ENCODE results near the gene CNTD1. TPM values are rescaled to one million over a fixed set of nuclear protein-coding genes. Genes with fewer than 3 reads are reported as not detected.

CNTD1 gene
- total RNA-seq, 1 donor = not detected

GRCh38 chr17:42817866-42818265 is 19.2 kb downstream of the CNTD1 start:
- no peaks in the 10 kb centered on the region for H3K9me3 ChIP-seq (ENCODE audit: low read depth, low read length)
- H3K4me1 ChIP-seq (ENCODE audit: insufficient read depth, low read length) = peaks cover 4% of the 10 kb centered on the region
- no peak overlapping the region for H3K4me3 ChIP-seq (ENCODE audit: low read length)
- H3K27me3 ChIP-seq (ENCODE audit: insufficient read depth, low read length) = no peaks in the 10 kb centered on the region

DNA sequence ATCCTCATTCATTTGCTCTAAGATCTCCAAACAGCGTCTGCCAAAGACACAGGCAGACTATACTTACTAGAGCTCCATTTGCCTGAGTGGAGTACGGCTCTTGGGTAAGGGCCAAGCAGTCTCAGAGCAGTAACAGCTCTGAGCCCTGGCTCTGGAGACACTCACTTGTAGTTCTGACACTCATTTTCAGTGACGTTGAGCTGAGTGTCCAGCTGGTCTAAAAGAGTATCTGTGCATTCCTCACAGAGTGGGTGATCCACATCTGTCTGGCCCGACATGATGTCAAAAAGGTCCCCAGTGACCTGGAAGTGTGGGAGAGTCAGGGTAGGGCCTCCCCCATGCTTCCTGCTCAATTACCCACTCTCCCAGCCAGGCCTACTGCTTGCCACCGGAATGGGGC is 19.7 kb downstream of the CNTD1 start:
- H3K4me1 ChIP-seq (ENCODE audit: insufficient read depth, low read length) = peaks cover 9% of the 10 kb centered on the region
- no peak overlapping the region for H3K4me3 ChIP-seq (ENCODE audit: low read length)
- no peaks in the 10 kb centered on the region for H3K27me3 ChIP-seq (ENCODE audit: insufficient read depth, low read length)
- no peaks in the 10 kb centered on the region for H3K9me3 ChIP-seq (ENCODE audit: low read depth, low read length)

- H3K27me3 ChIP-seq (ENCODE audit: insufficient read depth, low read length) = no peaks in the 10 kb centered on the region
- no peak overlapping the region for H3K4me3 ChIP-seq (ENCODE audit: low read length)
- H3K4me1 ChIP-seq (ENCODE audit: insufficient read depth, low read length) = peaks cover 17% of the 10 kb centered on the region
Measured at GRCh38 chr17:42819939-42820535, 21.4 kb downstream of the CNTD1 start.

GRCh38 chr17:42821176-42821575 is 22.5 kb downstream of the CNTD1 start:
- H3K9me3 ChIP-seq (ENCODE audit: low read depth, low read length) = no peaks in the 10 kb centered on the region
- H3K4me3 ChIP-seq (ENCODE audit: low read length) = no peak overlapping the region
- no peaks in the 10 kb centered on the region for H3K27me3 ChIP-seq (ENCODE audit: insufficient read depth, low read length)
- H3K4me1 ChIP-seq (ENCODE audit: insufficient read depth, low read length) = peaks cover 17% of the 10 kb centered on the region

More at GRCh38 chr17:42819939-42820535, 21.4 kb downstream of the CNTD1 start:
- H3K9me3 ChIP-seq (ENCODE audit: low read depth, low read length) = no peaks in the 10 kb centered on the region

GRCh38 chr17:42827472-42827871 is 28.8 kb downstream of the CNTD1 start:
- H3K4me1 ChIP-seq (ENCODE audit: insufficient read depth, low read length) = peaks cover 17% of the 10 kb centered on the region
- peaks cover 10% of the 10 kb centered on the region for H3K27me3 ChIP-seq (ENCODE audit: insufficient read depth, low read length)
- H3K4me3 ChIP-seq (ENCODE audit: low read length) = no peak overlapping the region
- H3K9me3 ChIP-seq (ENCODE audit: low read depth, low read length) = no peaks in the 10 kb centered on the region

DNA sequence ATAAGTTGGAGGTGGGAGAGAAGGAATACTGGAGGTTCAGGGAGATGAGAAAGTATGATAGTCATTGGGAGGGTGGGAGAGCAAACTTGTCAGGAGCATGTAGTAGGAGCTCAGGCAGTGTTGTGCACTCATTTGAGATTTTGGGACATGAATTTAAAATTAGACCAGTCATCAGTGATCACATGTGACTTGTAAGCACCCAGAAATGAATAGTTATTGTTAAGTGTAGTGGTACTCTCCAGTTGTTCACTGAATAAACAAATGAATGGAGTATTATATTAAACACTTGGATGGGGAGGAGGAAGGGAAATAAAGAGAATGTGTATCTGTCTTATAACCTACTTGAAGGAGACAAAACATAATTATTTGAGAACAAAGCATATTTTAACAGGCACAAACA is 32.3 kb downstream of the CNTD1 start:
- Histone ChIP-seq H3K4me3 (ENCODE audit: low read length) (no peak overlapping the region), H3K4me1 (ENCODE audit: insufficient read depth, low read length) (peaks cover 23% of the 10 kb centered on the region), H3K9me3 (ENCODE audit: low read depth, low read length) (no peaks in the 10 kb centered on the region), H3K27me3 (ENCODE audit: insufficient read depth, low read length) (peaks cover 10% of the 10 kb centered on the region)

GRCh38 chr17:42832213-42832933 is 33.7 kb downstream of the CNTD1 start:
- Histone ChIP-seq H3K27me3 (ENCODE audit: insufficient read depth, low read length) (peaks cover 6% of the 10 kb centered on the region), H3K9me3 (ENCODE audit: low read depth, low read length) (no peaks in the 10 kb centered on the region), H3K4me1 (ENCODE audit: insufficient read depth, low read length) (peaks cover 26% of the 10 kb centered on the region), H3K4me3 (ENCODE audit: low read length) (peak overlapping the region; percentile 69)

- Histone ChIP-seq H3K9me3 (ENCODE audit: low read depth, low read length) (no peaks in the 10 kb centered on the region), H3K4me3 (ENCODE audit: low read length) (peak within 1 kb of the TSS; percentile 69), H3K27me3 (ENCODE audit: insufficient read depth, low read length) (peaks cover 3% of the 10 kb centered on the region), H3K4me1 (ENCODE audit: insufficient read depth, low read length) (peaks cover 26% of the 10 kb centered on the region)
Measured at GRCh38 chr17:42832934-42833766, 34.5 kb downstream of the CNTD1 start, which contains the start of gene PSME3. TSS of gene PSME3 (plus strand) at chr17:42833397. CDS start at chr17:42833632, 235 bp downstream.

GRCh38 chr17:42833767-42834422 is 35.2 kb downstream of the CNTD1 start:
- peaks cover 26% of the 10 kb centered on the region for H3K4me1 ChIP-seq (ENCODE audit: insufficient read depth, low read length)
- H3K9me3 ChIP-seq (ENCODE audit: low read depth, low read length) = no peaks in the 10 kb centered on the region
- peak overlapping the region; percentile 69 for H3K4me3 ChIP-seq (ENCODE audit: low read length)
- H3K27me3 ChIP-seq (ENCODE audit: insufficient read depth, low read length) = no peaks in the 10 kb centered on the region

GRCh38 chr17:42835732-42836131 is 37.1 kb downstream of the CNTD1 start:
- H3K9me3 ChIP-seq (ENCODE audit: low read depth, low read length) = no peaks in the 10 kb centered on the region
- peaks cover 26% of the 10 kb centered on the region for H3K4me1 ChIP-seq (ENCODE audit: insufficient read depth, low read length)
- no peaks in the 10 kb centered on the region for H3K27me3 ChIP-seq (ENCODE audit: insufficient read depth, low read length)
- no peak overlapping the region for H3K4me3 ChIP-seq (ENCODE audit: low read length)

GRCh38 chr17:42841975-42842685 is 43.5 kb downstream of the CNTD1 start:
- Histone ChIP-seq H3K27me3 (ENCODE audit: insufficient read depth, low read length) (no peaks in the 10 kb centered on the region), H3K4me3 (ENCODE audit: low read length) (no peak overlapping the region), H3K4me1 (ENCODE audit: insufficient read depth, low read length) (peaks cover 17% of the 10 kb centered on the region), H3K9me3 (ENCODE audit: low read depth, low read length) (no peaks in the 10 kb centered on the region)

DNA sequence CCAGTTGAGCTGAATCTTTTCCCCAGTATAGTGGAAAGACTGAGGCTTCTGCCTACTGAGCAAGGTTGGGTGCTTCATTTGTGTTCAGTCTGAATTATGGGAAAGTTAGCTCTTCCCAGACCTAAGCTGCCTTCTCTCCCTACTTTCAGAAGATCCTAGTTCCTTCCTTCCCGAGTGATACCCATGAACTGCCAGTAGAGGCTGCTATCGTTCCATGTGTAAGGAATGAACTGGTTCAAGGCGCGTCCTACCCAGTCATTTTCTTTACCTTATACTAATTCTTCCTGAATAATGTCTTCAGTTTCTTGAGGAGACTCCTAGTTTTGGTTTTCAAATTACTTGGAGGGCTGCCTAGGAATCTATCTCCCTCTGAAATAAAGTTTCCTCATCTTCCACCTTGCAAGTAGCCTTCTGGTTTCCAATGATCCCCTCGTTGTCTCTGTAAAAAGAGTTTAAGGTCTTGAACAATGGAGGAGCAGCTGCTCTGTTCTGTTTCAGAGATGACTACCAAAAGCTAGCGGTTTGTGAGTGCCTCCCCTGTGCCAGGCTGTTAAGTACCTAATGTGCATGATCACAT is 44.8 kb downstream of the CNTD1 start:
- Histone ChIP-seq H3K9me3 (ENCODE audit: low read depth, low read length) (no peaks in the 10 kb centered on the region), H3K4me3 (ENCODE audit: low read length) (no peak overlapping the region), H3K27me3 (ENCODE audit: insufficient read depth, low read length) (no peaks in the 10 kb centered on the region), H3K4me1 (ENCODE audit: insufficient read depth, low read length) (peaks cover 22% of the 10 kb centered on the region)

DNA sequence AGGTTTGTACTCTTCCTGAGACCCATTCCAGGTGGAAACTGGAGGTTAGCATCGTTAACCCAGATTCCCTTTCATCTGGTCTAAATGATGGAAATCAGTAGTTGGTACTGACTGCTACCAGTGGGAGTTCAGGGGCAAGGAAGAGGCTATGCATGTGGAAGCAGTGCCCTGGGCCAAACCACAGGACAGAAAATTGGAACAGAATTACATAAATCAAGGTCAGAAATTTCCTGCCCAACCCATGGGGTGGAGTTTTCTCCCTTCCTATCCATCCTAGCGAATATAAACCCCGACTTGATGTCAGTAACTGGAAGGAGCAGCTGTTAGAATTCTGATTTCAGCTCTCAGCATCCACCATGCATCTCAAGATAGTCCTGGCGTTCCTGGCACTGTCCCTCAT is 45.6 kb downstream of the CNTD1 start, which contains the start of gene AOC2:
AOC2 (plus strand) TSS at position 310 of the 400 bp plus-strand sequence; CDS start at position 357, 47 bp downstream.
- peaks cover 22% of the 10 kb centered on the region for H3K4me1 ChIP-seq (ENCODE audit: insufficient read depth, low read length)

More for the DNA sequence above, 45.6 kb downstream of the CNTD1 start, which contains the start of gene AOC2:
- no peaks in the 10 kb centered on the region for H3K27me3 ChIP-seq (ENCODE audit: insufficient read depth, low read length)
- H3K4me3 ChIP-seq (ENCODE audit: low read length) = no peak within 1 kb of the TSS
- H3K9me3 ChIP-seq (ENCODE audit: low read depth, low read length) = no peaks in the 10 kb centered on the region
